ENCODE measurements around the gene SPACA9.

Gene SPACA9

DNA sequence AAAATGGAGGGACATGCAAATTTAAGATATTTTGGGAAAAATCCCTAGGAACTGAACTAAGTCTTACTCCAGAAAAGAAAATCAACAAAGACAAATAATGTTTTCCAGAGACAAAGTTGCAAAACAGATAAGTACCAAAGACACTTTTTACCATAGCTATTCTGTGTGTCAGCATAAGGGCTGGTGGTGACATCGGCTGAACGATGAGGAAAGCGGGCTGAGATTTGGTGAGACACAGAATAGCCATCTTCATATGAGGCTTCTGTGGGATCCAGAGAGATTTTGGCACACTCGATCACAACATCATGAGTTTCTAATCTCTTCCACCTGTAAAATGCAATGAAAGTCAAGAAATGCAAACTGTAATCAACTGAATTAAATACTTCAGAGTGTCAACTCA lies 33.4 kb downstream of the SPACA9 start:
- no peak for DNase-seq (ENCODE audit: extremely low read depth, low read depth)
- no peak overlapping the region for H3K4me3 ChIP-seq (replicated peaks; ENCODE audit: low read depth, low read length)
- TF ChIP-seq, protein P1, sequence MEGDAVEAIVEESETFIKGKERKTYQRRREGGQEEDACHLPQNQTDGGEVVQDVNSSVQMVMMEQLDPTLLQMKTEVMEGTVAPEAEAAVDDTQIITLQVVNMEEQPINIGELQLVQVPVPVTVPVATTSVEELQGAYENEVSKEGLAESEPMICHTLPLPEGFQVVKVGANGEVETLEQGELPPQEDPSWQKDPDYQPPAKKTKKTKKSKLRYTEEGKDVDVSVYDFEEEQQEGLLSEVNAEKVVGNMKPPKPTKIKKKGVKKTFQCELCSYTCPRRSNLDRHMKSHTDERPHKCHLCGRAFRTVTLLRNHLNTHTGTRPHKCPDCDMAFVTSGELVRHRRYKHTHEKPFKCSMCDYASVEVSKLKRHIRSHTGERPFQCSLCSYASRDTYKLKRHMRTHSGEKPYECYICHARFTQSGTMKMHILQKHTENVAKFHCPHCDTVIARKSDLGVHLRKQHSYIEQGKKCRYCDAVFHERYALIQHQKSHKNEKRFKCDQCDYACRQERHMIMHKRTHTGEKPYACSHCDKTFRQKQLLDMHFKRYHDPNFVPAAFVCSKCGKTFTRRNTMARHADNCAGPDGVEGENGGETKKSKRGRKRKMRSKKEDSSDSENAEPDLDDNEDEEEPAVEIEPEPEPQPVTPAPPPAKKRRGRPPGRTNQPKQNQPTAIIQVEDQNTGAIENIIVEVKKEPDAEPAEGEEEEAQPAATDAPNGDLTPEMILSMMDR (IDR thresholded peaks at IDR 0.05; ENCODE audit: low read depth, low read length, missing control alignments), result no peak

DNA sequence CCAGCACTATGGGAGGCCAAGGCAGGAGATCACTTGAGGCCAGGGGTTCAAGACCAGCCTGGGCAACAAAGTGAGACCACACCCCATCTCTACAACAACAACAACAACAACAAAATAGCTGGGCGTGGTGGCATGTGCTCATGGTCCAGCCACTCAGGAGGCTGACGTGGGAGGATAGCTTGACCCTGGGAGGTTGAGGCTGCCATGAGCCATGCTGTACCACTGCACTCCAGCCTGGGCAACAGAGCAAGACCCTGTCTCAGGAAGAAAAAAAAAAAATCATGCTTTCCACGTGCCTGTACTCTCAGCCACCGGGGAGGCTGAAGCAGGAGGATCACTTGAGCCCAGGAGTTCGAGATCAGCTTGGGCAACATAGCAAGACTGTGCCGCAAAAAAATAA lies 36.2 kb downstream of the SPACA9 start:
- no peak for DNase-seq (ENCODE audit: extremely low read depth, low read depth)
- H3K4me3 ChIP-seq (replicated peaks; ENCODE audit: low read depth, low read length), result no peak overlapping the region
- TF ChIP-seq, protein P1 (IDR thresholded peaks at IDR 0.05; ENCODE audit: low read depth, low read length, missing control alignments), result no peak

DNA sequence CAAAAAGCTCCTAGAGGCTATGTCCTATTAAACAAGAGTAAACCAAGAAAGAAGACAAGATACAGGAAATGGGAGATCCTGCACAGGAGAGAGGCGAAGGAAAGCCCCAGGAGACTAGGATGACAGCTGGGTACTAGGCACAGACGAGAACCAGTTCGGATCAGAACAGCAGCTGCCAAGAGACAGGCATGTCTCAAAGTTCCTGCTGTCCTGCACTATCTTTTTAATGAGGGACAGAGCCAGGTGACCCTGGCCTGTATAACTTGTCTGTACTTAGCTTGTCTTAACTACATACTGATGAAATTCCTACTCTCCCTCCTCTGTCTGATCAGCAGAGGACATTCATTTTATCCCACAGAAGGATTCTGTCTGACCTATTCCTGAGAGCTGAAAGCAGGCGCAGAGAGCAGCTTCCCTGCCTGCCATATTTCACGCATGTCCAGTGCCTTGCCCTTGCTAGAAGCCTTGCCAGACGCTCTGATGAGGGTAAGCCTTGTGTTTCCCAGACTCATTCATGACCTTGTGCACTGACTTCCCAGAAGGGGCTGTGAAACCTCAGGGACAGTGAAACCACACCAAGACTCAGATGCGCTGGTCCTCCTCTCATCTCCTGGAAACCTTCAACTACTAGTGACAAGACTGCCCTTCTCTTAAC lies 41.0 kb downstream of the SPACA9 start:
- TF ChIP-seq, protein P1 (IDR thresholded peaks at IDR 0.05; ENCODE audit: low read depth, low read length, missing control alignments), result no peak

DNA sequence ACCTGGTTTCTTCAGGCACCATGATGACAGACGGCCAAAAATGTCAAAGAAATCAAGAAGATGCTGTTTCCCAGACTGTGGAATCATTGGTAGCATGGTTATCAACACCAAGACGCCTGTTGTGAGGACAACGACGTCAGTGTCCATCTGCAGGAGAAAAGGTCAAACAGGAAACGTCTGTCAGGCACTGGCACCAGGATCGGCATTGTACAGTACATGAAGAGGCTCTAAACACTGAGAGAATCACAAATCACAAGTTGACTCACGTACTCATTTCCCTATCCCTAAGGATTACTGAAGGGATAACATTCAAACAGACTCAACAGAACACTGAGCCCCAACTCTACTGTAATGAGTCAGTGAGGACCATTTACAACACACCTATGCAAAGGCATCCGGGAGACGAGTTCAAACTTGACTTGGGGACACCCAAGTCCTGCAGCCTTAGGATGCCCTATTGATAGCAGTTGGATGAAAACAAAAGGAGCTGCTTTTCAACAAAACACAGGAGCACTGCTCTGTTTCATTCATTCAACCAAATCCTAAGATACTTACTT lies 44.7 kb downstream of the SPACA9 start:
- no peak overlapping the region for H3K4me3 ChIP-seq (replicated peaks; ENCODE audit: low read depth, low read length)
- TF ChIP-seq, protein P1 (IDR thresholded peaks at IDR 0.05; ENCODE audit: low read depth, low read length, missing control alignments), result no peak
- DNase-seq (ENCODE audit: extremely low read depth, low read depth), result no peak

More for the DNA sequence above, 41.0 kb downstream of the SPACA9 start:
- no peak for DNase-seq (ENCODE audit: extremely low read depth, low read depth)
- H3K4me3 ChIP-seq (replicated peaks; ENCODE audit: low read depth, low read length), result no peak overlapping the region

DNA sequence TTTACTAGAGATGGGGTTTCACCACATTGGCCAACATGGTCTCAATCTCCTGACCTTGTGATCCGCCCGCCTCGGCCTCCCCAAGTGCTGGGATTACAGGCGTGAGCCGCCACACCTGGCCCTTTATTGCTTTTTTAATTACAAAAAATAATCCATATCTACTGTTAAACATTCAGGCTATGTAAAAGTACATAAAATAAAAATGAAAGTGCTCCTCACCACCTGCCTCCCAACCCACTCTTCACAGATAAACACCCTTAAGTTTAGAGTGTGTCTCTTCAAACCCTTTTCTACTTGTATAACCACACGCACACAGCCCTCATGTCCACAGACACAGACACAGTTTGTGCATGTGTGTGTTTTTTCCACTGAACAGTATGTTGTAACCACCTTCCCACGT lies 49.0 kb downstream of the SPACA9 start:
- no peak for DNase-seq (ENCODE audit: extremely low read depth, low read depth)

DNA sequence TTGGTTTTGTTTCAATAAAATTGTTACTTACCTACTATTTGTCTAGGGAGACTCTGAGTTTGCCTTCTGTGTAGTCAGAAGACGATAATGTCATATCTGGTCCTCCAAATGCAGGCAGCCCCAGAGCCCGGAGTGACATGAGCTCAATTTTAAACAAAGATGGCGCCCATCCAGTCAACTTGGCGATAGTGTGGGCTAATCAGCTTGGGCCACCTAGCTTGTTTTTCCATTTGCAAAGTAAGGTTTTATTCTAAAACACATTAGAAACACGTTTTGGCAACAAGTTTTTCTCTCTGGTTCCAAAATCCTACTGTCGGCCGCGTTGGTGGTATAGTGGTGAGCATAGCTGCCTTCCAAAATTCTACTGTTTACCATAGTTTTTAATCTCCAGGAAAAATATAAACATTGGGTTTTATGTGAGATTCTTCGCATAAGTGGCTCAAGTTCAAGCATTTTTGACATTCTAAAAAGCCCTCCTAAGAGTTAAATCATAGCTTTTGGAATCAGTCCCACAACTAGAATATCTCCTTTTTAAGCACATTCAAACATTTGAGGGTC lies 52.6 kb downstream of the SPACA9 start:
- no peak overlapping the region for H3K4me3 ChIP-seq (replicated peaks; ENCODE audit: low read depth, low read length)
- TF ChIP-seq, protein P1 (IDR thresholded peaks at IDR 0.05; ENCODE audit: low read depth, low read length, missing control alignments), result no peak
- no peak for DNase-seq (ENCODE audit: extremely low read depth, low read depth)

More for the DNA sequence above, 49.0 kb downstream of the SPACA9 start:
- TF ChIP-seq, protein P1 (IDR thresholded peaks at IDR 0.05; ENCODE audit: low read depth, low read length, missing control alignments), result no peak
- no peak overlapping the region for H3K4me3 ChIP-seq (replicated peaks; ENCODE audit: low read depth, low read length)
